ENCODE data around the gene NT5DC2. TPM values are rescaled to one million over a fixed set of nuclear protein-coding genes. Genes with fewer than 3 reads are reported as not detected.

Gene NT5DC2
- total RNA-seq, 1 experiment from 2014 or later, result 377 TPM

DNA sequence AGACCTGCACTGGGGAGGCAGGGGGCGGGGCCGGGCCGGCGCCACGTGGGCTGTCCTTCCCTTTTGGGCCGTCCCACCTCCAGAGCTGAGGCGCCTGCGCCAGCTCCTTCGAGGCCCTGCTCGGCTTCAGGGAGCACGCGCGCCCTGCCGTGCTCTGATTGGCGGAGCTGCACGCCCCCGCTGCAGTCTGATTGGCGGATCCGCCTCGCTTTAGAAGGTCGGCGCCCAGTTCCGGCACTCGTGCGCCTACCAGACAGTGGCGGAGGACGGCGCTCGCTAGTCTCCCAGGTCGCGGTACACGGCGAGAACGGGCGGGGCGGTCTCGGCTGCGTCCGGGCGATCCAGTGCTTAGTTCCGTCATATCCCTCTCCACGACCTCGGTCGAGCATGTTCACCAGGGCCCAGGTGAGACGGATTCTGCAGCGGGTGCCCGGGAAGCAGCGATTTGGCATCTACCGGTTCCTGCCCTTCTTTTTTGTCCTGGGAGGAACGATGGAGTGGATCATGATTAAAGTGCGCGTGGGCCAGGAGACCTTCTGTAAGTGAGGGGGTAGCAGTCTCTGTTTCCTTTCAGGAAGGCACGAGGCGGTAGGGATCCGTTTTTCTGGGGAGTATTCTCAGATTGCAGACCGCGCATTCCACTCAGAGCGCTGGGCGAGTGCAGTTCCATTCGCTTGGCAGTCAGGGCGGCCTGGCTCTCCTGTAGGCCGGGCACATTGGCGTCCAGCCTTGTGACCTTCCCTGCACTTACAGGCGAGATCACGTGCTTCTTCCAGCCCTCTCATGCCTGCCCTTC, 2.9 kb upstream of the NT5DC2 start, which contains the start of gene UQCC5 (continued):
- TF ChIP-seq, protein P1, sequence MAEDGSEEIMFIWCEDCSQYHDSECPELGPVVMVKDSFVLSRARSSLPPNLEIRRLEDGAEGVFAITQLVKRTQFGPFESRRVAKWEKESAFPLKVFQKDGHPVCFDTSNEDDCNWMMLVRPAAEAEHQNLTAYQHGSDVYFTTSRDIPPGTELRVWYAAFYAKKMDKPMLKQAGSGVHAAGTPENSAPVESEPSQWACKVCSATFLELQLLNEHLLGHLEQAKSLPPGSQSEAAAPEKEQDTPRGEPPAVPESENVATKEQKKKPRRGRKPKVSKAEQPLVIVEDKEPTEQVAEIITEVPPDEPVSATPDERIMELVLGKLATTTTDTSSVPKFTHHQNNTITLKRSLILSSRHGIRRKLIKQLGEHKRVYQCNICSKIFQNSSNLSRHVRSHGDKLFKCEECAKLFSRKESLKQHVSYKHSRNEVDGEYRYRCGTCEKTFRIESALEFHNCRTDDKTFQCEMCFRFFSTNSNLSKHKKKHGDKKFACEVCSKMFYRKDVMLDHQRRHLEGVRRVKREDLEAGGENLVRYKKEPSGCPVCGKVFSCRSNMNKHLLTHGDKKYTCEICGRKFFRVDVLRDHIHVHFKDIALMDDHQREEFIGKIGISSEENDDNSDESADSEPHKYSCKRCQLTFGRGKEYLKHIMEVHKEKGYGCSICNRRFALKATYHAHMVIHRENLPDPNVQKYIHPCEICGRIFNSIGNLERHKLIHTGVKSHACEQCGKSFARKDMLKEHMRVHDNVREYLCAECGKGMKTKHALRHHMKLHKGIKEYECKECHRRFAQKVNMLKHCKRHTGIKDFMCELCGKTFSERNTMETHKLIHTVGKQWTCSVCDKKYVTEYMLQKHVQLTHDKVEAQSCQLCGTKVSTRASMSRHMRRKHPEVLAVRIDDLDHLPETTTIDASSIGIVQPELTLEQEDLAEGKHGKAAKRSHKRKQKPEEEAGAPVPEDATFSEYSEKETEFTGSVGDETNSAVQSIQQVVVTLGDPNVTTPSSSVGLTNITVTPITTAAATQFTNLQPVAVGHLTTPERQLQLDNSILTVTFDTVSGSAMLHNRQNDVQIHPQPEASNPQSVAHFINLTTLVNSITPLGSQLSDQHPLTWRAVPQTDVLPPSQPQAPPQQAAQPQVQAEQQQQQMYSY (CRISPR knock-in tag; IDR thresholded peaks at IDR 0.05), result peak; percentile 27; the same call in 1 of the 2 replicates
- TF ChIP-seq, protein P2, sequence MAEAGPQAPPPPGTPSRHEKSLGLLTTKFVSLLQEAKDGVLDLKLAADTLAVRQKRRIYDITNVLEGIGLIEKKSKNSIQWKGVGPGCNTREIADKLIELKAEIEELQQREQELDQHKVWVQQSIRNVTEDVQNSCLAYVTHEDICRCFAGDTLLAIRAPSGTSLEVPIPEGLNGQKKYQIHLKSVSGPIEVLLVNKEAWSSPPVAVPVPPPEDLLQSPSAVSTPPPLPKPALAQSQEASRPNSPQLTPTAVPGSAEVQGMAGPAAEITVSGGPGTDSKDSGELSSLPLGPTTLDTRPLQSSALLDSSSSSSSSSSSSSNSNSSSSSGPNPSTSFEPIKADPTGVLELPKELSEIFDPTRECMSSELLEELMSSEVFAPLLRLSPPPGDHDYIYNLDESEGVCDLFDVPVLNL (CRISPR knock-in tag; IDR thresholded peaks at IDR 0.05; ENCODE audit: borderline replicate concordance, low read depth), result peak; percentile 48; the same call in 1 of the 2 replicates
- TF ChIP-seq MYBL2 (CRISPR knock-in tag; IDR thresholded peaks at IDR 0.05) (peak; percentile 88; the same call in 1 of the 2 replicates), ZNF138 (CRISPR knock-in tag; conservative IDR thresholded peaks at IDR 0.05) (peak; percentile 97), ZNF281 (CRISPR knock-in tag; IDR thresholded peaks at IDR 0.05) (peak; percentile 75; the same call in 1 of the 2 replicates), CBFB (CRISPR knock-in tag; IDR thresholded peaks at IDR 0.05; ENCODE audit: low read depth) (no peak), EMX1 (CRISPR knock-in tag; IDR thresholded peaks at IDR 0.05) (0 out of 2 replicates have a peak, but pooled peaks have one; percentile 47), TCF7 (CRISPR knock-in tag; IDR thresholded peaks at IDR 0.05; ENCODE audit: low read depth) (peak; percentile 71; the same call in 1 of the 2 replicates), MXD4 (CRISPR knock-in tag; IDR thresholded peaks at IDR 0.05; ENCODE audit: borderline replicate concordance) (no peak), NFE2L1 (CRISPR knock-in tag; IDR thresholded peaks at IDR 0.05) (peak; percentile 88; the same call in 1 of the 2 replicates), SMAD3 (CRISPR knock-in tag; IDR thresholded peaks at IDR 0.05; ENCODE audit: borderline replicate concordance) (peak; percentile 95), ESRRA (CRISPR knock-in tag; IDR thresholded peaks at IDR 0.05; ENCODE audit: borderline replicate concordance) (peak; percentile 78; the same call in 1 of the 2 replicates), ATF1 (CRISPR knock-in tag; IDR thresholded peaks at IDR 0.05) (no peak), ZBTB21 (CRISPR knock-in tag; IDR thresholded peaks at IDR 0.05; ENCODE audit: borderline replicate concordance) (peak; percentile 95; the same call in 1 of the 2 replicates), FOXP1 (CRISPR knock-in tag; IDR thresholded peaks at IDR 0.05; ENCODE audit: borderline replicate concordance) (peak; percentile 83), GABPB1 (CRISPR knock-in tag; IDR thresholded peaks at IDR 0.05) (peak; percentile 55), ZNF121 (CRISPR knock-in tag; IDR thresholded peaks at IDR 0.05) (0 out of 2 replicates have a peak, but pooled peaks have one; percentile 1)
- TF ChIP-seq, protein P3, sequence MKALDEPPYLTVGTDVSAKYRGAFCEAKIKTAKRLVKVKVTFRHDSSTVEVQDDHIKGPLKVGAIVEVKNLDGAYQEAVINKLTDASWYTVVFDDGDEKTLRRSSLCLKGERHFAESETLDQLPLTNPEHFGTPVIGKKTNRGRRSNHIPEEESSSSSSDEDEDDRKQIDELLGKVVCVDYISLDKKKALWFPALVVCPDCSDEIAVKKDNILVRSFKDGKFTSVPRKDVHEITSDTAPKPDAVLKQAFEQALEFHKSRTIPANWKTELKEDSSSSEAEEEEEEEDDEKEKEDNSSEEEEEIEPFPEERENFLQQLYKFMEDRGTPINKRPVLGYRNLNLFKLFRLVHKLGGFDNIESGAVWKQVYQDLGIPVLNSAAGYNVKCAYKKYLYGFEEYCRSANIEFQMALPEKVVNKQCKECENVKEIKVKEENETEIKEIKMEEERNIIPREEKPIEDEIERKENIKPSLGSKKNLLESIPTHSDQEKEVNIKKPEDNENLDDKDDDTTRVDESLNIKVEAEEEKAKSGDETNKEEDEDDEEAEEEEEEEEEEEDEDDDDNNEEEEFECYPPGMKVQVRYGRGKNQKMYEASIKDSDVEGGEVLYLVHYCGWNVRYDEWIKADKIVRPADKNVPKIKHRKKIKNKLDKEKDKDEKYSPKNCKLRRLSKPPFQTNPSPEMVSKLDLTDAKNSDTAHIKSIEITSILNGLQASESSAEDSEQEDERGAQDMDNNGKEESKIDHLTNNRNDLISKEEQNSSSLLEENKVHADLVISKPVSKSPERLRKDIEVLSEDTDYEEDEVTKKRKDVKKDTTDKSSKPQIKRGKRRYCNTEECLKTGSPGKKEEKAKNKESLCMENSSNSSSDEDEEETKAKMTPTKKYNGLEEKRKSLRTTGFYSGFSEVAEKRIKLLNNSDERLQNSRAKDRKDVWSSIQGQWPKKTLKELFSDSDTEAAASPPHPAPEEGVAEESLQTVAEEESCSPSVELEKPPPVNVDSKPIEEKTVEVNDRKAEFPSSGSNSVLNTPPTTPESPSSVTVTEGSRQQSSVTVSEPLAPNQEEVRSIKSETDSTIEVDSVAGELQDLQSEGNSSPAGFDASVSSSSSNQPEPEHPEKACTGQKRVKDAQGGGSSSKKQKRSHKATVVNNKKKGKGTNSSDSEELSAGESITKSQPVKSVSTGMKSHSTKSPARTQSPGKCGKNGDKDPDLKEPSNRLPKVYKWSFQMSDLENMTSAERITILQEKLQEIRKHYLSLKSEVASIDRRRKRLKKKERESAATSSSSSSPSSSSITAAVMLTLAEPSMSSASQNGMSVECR (CRISPR knock-in tag; IDR thresholded peaks at IDR 0.05; ENCODE audit: borderline replicate concordance), result peak; percentile 94
- TF ChIP-seq, protein P4, sequence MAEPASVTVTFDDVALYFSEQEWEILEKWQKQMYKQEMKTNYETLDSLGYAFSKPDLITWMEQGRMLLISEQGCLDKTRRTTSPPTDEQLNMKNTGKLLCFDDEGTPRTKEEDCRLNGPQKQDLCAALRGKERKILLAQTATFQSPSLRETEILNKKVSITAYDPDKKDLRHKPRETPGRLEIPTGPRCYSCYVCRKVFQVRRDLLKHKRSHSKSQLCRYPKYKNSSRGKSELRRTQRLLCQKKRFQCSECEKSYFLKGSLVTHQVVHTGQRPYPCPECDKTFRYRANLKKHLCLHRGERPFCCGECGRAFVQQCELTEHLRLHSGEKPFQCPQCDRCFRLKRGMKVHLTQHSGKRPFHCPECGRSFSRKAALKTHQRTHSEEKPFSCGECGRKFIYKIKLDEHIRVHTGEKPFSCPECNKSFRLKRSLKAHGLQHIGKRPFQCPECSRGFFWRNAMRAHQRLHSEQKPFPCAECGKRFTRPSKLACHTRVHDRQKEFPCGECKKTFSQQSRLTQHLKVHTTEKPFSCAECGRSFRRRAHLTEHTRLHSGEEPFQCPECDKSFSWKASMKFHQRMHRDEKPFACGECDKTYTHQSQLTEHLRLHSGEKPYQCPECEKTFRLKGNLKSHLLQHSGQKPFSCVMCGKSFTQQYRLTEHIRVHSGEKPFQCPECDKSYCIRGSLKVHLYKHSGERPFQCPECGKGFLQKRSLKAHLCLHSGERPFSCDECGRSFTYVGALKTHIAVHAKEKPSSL (CRISPR knock-in tag; conservative IDR thresholded peaks at IDR 0.05), result no peak
- TF ChIP-seq, protein P5, sequence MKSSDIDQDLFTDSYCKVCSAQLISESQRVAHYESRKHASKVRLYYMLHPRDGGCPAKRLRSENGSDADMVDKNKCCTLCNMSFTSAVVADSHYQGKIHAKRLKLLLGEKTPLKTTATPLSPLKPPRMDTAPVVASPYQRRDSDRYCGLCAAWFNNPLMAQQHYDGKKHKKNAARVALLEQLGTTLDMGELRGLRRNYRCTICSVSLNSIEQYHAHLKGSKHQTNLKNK (CRISPR knock-in tag; IDR thresholded peaks at IDR 0.05), result 0 out of 2 replicates have a peak, but pooled peaks have one; percentile 10
- TF ChIP-seq, protein P6, sequence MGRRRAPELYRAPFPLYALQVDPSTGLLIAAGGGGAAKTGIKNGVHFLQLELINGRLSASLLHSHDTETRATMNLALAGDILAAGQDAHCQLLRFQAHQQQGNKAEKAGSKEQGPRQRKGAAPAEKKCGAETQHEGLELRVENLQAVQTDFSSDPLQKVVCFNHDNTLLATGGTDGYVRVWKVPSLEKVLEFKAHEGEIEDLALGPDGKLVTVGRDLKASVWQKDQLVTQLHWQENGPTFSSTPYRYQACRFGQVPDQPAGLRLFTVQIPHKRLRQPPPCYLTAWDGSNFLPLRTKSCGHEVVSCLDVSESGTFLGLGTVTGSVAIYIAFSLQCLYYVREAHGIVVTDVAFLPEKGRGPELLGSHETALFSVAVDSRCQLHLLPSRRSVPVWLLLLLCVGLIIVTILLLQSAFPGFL (CRISPR knock-in tag; IDR thresholded peaks at IDR 0.05; ENCODE audit: borderline replicate concordance), result 0 out of 2 replicates have a peak, but pooled peaks have one; percentile 28

Measured in WTC11 (cell line).